ENCODE results near the gene PAM16. TPM values are rescaled to one million over a fixed set of nuclear protein-coding genes. Genes with fewer than 3 reads are reported as not detected.

The PAM16 gene
- total RNA-seq, 1 donor from 2014 or later: 36.2 TPM

GRCh38 chr16:4333308-4333638, 17.8 kb downstream of the PAM16 start:
- H3K4me1 Mint-ChIP-seq: peaks cover 7% of the 10 kb centered on the region
- no peaks in the 10 kb centered on the region for H3K27me3 Mint-ChIP-seq (ENCODE audit: low read depth)
- peaks cover 4% of the 10 kb centered on the region for H3K36me3 Mint-ChIP-seq (ENCODE audit: low read depth)
- no peak for TF ChIP-seq CTCF (conservative IDR thresholded peaks at IDR 0.05)
- no peak overlapping the region for H3K27ac Mint-ChIP-seq (ENCODE audit: unreplicated experiment)
- no peak for DNase-seq (ENCODE audit: low read depth, low spot score)
- no peaks in the 10 kb centered on the region for H3K9me3 Mint-ChIP-seq
- H3K4me3 Mint-ChIP-seq: no peak overlapping the region

GRCh38 chr16:4332623-4333307, 18.4 kb downstream of the PAM16 start:
- Mint-ChIP-seq H3K27ac (ENCODE audit: unreplicated experiment) (no peak overlapping the region), H3K36me3 (ENCODE audit: low read depth) (peaks cover 4% of the 10 kb centered on the region), H3K9me3 (no peaks in the 10 kb centered on the region), H3K4me1 (peaks cover 9% of the 10 kb centered on the region), H3K27me3 (ENCODE audit: low read depth) (no peaks in the 10 kb centered on the region), H3K4me3 (no peak overlapping the region)
- no peak for TF ChIP-seq CTCF (conservative IDR thresholded peaks at IDR 0.05)
- no peak for DNase-seq (ENCODE audit: low read depth, low spot score)

GRCh38 chr16:4332083-4332482, 19.0 kb downstream of the PAM16 start:
- H3K9me3 Mint-ChIP-seq: no peaks in the 10 kb centered on the region
- peaks cover 9% of the 10 kb centered on the region for H3K4me1 Mint-ChIP-seq
- DNase-seq (ENCODE audit: low read depth, low spot score): no peak
- H3K27ac Mint-ChIP-seq (ENCODE audit: unreplicated experiment): no peak overlapping the region
- H3K4me3 Mint-ChIP-seq: no peak overlapping the region
- no peak for TF ChIP-seq CTCF (conservative IDR thresholded peaks at IDR 0.05)
- H3K36me3 Mint-ChIP-seq (ENCODE audit: low read depth): peaks cover 4% of the 10 kb centered on the region
- no peaks in the 10 kb centered on the region for H3K27me3 Mint-ChIP-seq (ENCODE audit: low read depth)

GRCh38 chr16:4330277-4330874, 20.7 kb downstream of the PAM16 start:
- Mint-ChIP-seq H3K4me3 (peak overlapping the region; percentile 56), H3K27me3 (ENCODE audit: low read depth) (no peaks in the 10 kb centered on the region), H3K36me3 (ENCODE audit: low read depth) (no peaks in the 10 kb centered on the region), H3K27ac (ENCODE audit: unreplicated experiment) (no peak overlapping the region), H3K9me3 (no peaks in the 10 kb centered on the region), H3K4me1 (peaks cover 9% of the 10 kb centered on the region)
- peak; percentile 86 for DNase-seq (ENCODE audit: low read depth, low spot score)
- TF ChIP-seq CTCF (conservative IDR thresholded peaks at IDR 0.05): peak; percentile 94

- Mint-ChIP-seq H3K36me3 (ENCODE audit: low read depth) (no peaks in the 10 kb centered on the region), H3K27me3 (ENCODE audit: low read depth) (no peaks in the 10 kb centered on the region), H3K4me3 (peak overlapping the region; percentile 65), H3K4me1 (peaks cover 15% of the 10 kb centered on the region), H3K27ac (ENCODE audit: unreplicated experiment) (no peak overlapping the region), H3K9me3 (no peaks in the 10 kb centered on the region)
- DNase-seq (ENCODE audit: low read depth, low spot score): no peak
- TF ChIP-seq CTCF (conservative IDR thresholded peaks at IDR 0.05): no peak
Measured at GRCh38 chr16:4328782-4329775, 22.0 kb downstream of the PAM16 start.

All from neural crest cell (in vitro differentiated cells).